Measurements from ENCODE around the gene AMOTL1.

AMOTL1 gene

GRCh38 chr11:94762208-94762607 is 5.9 kb upstream of the AMOTL1 start:
- no peak for DNase-seq (ENCODE audit: extremely low read depth, low read depth)
- TF ChIP-seq CTCF (IDR thresholded peaks at IDR 0.05; ENCODE audit: low read depth, low read length): peak; percentile 32

GRCh38 chr11:94762995-94763394 is 5.2 kb upstream of the AMOTL1 start:
- no peak for DNase-seq (ENCODE audit: extremely low read depth, low read depth)
- no peak for TF ChIP-seq CTCF (IDR thresholded peaks at IDR 0.05; ENCODE audit: low read depth, low read length)

GRCh38 chr11:94766713-94767206 is 1.4 kb upstream of the AMOTL1 start:
- DNase-seq (ENCODE audit: extremely low read depth, low read depth): no peak
- no peak for TF ChIP-seq CTCF (IDR thresholded peaks at IDR 0.05; ENCODE audit: low read depth, low read length)

- no peak for DNase-seq (ENCODE audit: extremely low read depth, low read depth)
- no peak for TF ChIP-seq CTCF (IDR thresholded peaks at IDR 0.05; ENCODE audit: low read depth, low read length)
Observed at GRCh38 chr11:94767291-94767690, 865 bp upstream of the AMOTL1 start.

GRCh38 chr11:94768602-94769541 is 716 bp downstream of the AMOTL1 start:
- TF ChIP-seq CTCF (IDR thresholded peaks at IDR 0.05; ENCODE audit: low read depth, low read length): no peak
- DNase-seq (ENCODE audit: extremely low read depth, low read depth): no peak

- no peak for DNase-seq (ENCODE audit: extremely low read depth, low read depth)
- no peak for TF ChIP-seq CTCF (IDR thresholded peaks at IDR 0.05; ENCODE audit: low read depth, low read length)
Observed at GRCh38 chr11:94769880-94770279, 1.7 kb downstream of the AMOTL1 start.

- no peak for DNase-seq (ENCODE audit: extremely low read depth, low read depth)
- no peak for TF ChIP-seq CTCF (IDR thresholded peaks at IDR 0.05; ENCODE audit: low read depth, low read length)
Observed at GRCh38 chr11:94770563-94771120, 2.5 kb downstream of the AMOTL1 start.

All from AG09319 (cell line).